ENCODE measurements around the gene KRT23.

KRT23 gene

GRCh38 chr17:40906613-40907012 is 30.8 kb downstream of the KRT23 start:
- DNase-seq, result no peak

DNA sequence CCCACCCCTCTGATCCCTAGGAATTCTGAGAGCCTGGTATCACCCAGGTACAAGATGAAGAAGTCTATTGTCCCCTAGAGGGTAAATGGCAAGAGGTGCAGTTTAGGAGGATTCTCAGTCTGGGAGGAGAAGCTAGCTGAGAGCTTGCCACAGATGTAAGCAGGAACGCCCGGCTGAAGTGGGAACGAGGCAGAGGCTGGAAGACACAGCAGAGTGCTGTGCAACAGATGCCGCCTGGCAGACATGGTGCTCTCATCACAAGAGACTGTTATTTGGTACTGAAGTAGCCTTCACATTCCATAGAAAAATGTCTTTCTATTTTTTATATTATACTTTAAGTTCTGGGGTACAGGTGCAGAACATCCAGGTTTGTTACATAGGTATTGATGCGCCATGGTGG is 32.1 kb downstream of the KRT23 start:
- no peak for DNase-seq

DNA sequence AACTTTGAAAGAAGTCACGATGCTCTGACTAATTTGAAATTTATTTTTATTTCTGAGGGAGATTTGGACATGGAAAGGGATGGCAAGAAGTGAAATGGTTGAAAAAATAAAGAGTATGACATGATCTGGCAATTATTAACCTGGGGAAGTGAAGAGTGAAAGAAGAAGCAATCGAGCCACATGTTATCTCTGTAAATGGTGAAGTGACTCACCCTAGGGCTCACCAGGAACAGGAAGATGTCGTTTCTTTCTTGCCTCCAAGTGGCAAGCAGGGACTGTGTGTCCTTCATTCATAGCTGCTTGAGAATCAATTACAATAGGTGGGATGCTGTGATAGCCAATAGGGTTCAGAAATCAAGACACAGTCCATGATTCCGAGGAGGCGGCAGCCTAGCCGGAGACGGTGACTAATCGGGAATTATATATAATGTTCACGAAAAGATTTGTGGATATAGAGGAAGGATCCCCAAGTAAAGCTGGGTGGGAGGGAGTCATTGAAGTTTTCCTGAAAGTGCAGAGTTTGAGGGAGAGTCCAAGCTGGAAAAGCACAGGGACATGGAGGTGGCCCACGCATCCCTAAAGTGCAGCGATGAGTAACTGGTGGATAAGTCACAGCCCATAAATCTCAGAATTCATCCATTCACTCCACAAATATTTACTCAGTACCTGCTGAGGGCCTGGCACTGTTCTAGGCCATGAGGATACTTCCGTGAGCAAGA is 34.2 kb downstream of the KRT23 start:
- DNase-seq, result no peak

- DNase-seq, result no peak
Observed at GRCh38 chr17:40902498-40902897, 34.9 kb downstream of the KRT23 start.

- DNase-seq, result no peak
Observed at GRCh38 chr17:40901981-40902474, 35.4 kb downstream of the KRT23 start.

- no peak for DNase-seq
Observed at GRCh38 chr17:40900809-40901356, 36.6 kb downstream of the KRT23 start.

DNA sequence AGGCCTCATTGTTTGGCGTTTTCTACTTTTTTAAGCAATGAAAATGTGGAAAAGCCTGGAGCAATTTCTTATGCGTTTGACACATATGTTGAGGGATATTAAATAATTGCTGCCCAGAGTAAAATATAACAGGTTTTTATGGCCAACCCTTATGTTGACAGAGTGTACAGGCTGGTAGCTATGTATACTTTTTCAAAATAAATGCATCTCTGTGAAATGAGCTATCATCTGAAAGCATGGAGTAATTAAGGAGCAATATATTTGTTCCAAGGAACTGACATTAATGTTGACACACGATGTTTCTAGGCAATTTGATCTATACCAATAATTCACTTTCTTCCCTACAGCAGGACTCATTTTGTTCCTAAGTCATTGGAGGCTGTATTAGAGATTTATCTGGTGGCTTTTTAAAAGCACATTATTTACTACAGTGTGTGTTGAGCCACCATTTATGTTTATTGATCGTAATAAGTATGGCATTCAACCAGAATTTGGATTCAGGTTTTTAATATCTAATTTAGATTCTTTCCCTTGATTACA is 40.5 kb downstream of the KRT23 start:
- no peak for DNase-seq

DNA sequence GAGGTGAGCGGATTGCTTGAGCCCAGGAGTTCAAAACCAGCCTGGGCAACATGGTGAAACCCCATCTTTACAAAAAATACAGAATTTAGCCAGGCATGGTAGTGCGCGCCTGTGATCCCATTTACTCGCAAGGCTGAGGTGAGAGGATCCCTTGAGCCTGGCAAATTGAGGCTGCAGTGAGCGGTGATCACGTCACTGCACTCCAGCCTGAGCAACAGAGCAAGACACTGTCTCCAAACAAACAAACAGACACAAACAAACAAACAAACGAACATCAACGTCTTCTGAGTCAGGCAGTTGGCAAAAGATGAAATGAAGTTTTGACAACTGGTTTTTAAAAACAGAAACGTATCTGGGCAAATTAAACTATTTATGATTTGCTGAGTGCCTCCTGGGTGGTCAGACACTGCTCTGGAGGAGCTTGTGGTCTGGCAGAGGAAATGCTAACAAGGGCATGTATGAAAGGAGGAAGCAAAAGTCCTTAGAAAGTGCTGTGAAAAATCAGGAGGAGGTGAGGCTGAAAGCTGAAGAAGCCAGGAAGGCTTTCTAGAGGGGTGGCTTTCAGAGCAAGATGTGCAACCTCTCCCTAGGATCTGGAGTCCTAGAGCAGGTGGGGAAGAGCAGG is 42.2 kb downstream of the KRT23 start:
- no peak for DNase-seq

DNA sequence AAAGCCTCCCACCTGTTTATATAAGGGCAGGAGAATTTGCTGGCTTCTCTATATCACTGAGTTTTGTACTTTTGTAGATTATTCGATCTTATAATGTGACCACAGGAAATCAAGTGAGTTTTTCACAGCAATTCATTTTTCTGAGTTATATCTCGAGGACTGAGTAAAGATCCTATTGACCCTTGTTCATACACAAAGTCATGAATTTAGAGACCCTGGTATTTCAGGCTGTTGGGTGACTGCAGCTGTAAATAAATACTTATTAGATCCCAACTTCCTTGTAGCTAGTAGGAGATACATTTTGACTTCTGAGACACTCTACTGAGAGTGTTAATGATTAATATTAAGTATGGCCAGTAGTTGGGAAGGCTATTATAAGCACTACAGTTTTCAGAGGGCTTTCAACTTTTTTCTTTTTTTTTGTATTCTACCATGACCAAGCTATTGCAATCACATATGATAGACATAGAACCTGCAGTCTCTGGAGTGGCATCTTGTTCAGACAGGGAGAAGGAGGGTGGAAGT is 49.2 kb downstream of the KRT23 start:
- no peak for DNase-seq

DNA sequence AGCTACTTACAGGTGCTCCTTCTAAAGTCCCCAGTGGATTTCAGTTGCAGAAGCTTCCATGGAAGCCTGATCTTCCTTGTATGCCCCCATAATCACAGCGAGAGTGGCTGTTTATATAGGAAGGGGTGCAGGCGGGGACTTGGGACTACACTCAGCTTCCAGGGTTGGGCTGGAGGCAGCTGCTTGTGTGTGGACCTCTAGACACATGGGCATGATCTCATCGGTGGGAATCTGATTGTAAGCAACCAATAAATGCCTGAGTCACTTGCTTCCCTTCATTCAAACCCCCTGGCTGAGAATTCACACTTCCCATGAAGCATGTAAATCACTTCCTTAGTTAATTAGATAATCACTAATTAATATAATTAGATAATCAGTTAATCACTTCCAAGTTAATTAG is 51.4 kb downstream of the KRT23 start:
- no peak for DNase-seq

DNA sequence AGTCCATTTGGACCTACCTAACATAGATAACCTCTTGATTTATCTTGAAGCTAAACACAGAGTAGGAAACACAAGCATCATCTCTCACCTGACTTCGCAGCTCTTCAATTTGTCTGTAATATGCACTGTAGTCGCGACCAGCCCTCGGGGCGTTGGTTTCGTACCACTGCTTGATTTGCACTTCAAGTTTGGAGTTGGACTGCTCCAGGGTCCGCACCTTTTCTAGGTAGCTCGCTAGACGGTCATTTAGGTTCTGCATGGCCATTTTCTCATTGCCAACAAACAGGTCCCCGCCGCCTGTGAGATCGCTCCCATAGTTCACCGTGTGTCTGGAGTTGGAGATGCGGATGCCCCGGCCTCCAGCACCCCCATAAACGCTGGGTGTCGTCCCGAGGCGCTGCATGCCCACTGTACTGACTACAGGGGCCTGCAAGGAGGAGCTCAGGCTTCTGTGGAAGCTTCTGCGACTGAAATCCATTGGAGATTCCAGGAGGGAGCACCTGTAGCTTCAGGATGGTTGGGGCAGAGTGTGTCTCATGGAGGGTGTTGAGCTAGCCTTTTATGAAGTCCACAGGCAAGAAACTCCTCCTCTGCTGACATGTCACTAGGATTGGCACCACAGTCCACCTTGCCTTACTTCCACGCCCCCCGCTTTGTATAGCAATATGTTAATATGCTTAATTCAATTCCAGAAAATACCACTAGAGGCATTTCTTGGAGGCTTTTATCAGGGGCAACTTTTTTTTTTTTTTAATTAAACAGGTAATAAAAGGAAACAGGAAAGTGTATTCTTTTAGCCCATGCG is 52.5 kb downstream of the KRT23 start, which contains the start of gene KRT20:
Gene KRT20 (minus strand): TSS at position 535 of the 805 bp plus-strand sequence. CDS start 57 bp downstream, at position 478.
- peak; percentile 1 for DNase-seq

DNA sequence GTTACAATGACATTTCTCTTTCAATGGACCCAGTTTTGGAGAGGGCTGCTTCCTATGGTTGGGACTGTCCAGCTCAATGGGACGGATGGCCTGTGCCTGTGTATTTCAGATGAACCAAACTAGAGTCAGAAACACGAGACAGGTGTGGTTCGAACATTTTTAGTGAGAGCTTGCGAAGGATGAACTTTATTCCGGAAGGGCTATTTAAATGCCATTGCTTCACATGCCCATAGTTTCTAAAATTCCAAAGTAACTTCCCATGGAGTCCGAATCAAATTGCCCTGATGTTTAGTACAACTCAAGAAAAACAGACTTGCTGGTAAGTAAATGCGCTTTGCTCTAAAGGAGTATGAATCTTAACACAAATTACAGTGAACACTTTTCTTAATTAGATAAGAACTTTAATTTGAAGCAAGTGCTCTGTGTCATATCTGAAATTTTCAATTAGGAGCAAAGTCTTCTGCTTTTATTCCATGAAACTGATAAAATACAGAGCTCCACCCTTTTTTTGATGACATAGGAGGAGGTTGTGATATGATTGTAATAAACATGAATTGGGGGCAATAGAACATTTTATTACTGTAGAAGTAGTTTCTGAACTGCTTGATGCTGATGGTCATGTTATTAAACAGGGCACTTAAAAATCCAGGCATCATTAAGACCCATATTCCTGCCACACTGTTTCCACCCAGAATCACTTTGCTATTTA is 53.7 kb downstream of the KRT23 start:
- DNase-seq, result no peak

- no peak for DNase-seq
Observed at GRCh38 chr17:40883031-40883430, 54.4 kb downstream of the KRT23 start.

DNA sequence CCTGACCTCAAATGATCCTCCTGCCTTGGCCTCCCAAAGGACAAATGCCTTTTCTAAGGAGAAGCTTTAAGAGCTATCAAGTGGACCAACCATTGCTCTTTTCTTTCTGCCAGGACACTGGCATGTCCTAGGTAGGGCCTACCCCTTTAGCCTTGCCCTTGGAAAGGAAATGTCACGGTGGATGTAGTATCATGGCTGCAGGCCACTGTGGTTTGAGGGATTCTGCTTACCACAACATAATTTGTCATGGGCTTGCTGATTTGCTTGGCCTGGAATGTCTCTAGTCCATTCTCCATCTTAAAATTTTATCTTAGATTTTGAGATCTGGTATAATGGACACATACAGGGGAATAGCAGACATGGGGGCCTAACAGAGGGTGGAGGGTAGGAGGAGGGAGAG is 58.4 kb downstream of the KRT23 start:
- no peak for DNase-seq

DNA sequence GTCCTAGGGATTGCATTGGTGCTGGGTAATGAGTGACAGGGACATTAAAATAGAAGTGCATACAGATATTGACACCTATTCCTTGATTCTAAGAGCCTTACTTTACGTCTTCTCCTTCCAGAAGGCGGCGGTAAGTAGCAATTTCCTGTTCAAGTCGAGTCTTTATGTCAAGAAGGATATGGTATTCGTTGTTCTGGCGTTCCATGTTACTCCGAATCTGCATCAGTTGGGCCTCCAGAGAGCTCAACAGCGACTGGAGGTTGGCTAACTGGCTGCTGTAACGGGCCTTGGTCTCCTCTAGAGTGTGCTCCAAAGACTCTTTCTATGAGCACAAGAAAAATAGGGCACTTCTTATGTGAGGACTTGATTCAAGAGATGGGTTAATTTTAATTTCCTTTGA is 59.4 kb downstream of the KRT23 start:
- DNase-seq, result no peak

DNA sequence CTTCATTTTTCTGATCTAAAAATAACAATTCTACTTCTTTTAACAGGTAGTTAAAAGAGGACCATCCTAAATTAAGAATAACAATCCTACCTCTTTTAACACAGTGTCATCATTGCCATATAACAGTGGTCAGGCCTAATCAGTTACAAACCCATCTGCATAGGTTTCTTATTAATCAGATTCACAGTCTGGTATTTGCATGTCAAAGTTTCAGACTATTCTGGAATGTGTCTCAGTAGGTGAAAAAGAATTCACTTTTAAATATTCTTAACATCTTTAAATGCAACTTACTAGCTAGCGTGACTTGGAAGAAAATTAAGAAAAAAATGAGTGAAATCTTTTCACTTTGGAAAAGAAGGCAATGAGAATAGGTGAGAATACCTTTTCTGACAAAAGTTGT is 63.6 kb downstream of the KRT23 start:
- no peak for DNase-seq

DNA sequence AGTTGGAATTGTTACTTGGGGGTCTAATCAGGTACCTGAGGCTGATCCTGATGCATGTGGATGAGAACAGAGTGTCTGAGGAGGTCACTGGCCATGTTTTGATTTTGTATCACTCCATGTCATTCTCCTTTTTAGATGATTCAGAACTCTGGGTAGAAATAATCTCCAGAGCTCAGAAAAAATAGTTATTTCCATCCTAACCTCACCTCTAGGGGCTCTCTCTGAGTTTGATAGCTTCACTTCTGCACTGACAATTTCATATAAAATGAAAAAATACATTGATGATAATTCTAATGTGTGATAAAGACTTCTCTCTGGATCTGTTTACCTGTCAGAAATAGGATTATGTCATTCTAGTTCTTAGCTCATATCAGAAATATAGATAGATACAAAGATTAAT is 64.2 kb downstream of the KRT23 start:
- no peak for DNase-seq

All from NCI-H1694 (cell line).